Limb (tissue), 2 donors: ENCODE data around the gene WBP2.
"Not testable (repeated sequence)": the region's sequence is repeated elsewhere in the genome, so short reads cannot be mapped to it uniquely, and the experiment has no call there.

Source experiments
- DNase-seq, 2 donors: peaks; one replicate each; pipeline ENCODE4 v3.0.0-alpha.2; 2016; ENCODE audit errors: extremely low spot score in 2 of 2

The WBP2 gene

DNA sequence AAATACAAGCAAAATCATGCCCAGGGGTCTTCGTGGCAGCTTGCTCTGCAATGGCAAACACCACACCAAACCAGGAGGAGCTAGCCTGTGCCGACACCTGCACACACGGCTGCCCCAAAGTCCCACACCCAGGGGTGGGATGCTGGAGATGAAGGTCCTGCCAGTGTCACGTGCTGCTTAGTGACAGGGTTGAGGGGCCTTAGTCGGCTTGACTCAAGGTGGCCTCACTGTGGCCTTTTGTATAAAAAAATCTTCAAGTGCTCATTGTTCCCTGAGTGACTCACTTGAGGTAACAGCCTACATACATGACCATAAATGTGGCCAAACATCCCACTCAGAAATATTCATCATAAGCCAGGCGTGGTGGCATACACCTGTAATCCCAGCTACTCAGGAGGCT lies 34.3 kb upstream of the WBP2 start:
- no peak for DNase-seq

- DNase-seq, result no peak
Observed at GRCh38 chr17:75888484-75888883, 33.3 kb upstream of the WBP2 start.

GRCh38 chr17:75885860-75886259 lies 30.7 kb upstream of the WBP2 start:
- not testable (repeated sequence) for DNase-seq

DNA sequence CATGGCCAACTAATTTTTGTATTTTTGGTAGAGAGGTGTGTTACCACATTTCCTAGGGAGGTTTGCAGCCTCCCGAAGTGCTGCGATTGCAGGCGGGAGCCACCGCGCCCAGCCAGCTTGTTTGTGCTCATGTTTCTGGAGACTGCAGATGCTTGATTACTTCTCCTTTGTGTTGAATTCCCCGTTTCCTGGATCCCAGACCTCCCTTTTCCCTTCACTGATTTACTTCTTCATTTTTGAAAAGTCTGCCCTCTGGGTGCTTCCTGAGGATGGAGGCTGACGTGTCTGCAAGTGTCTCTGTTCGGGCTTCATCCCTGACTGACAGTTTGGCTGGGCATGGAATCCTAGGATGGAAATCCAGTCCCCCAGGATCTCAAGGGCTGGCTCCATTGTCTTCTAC lies 30.3 kb upstream of the WBP2 start:
- DNase-seq, result no peak

DNA sequence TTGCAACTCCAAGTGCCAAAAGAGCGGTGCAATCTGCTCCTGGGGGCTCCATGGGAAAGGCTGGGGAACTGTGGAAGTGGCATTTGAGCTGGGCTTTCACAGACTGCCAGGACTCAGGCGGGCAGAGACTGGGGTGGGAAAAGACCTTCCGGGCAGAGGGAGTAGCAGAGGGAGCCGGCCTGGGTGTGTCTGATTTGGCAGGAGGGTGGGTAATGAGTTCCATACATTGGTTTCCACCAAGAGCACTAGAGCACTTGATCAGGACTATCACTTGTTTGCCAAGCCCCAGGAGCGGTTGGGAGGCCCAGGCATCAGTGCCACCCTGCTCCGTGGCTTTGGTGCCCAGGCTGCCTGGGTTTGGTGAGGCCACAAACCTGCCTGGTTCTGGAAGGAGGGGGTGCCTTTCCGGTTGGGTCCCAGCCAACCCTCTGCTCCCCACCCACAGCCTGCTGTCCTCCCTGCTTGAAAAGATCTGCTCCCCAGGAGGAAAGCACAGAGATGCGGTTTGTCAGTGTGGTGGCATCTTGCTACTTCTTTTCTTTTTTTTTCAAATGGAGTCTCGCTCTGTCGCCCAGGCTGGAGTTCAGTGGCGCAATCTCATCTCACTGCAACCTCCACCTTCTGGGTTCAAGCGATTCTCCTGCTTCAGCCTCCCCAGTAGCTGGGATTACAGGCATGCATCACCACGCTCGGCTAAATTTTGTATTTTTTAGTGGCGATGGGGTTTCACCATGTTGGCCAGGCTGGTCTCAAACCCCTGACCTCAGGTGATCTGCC lies 26.7 kb upstream of the WBP2 start:
- DNase-seq, result no peak

GRCh38 chr17:75880266-75880665 lies 25.1 kb upstream of the WBP2 start:
- no peak for DNase-seq

- DNase-seq, result peak; percentile 39 to 72
Observed at GRCh38 chr17:75878174-75878998, 23.3 kb upstream of the WBP2 start, which contains the start of gene TRIM47. Gene TRIM47 (minus strand): TSS chr17:75878581. CDS start chr17:75878548, 33 bp downstream.

DNA sequence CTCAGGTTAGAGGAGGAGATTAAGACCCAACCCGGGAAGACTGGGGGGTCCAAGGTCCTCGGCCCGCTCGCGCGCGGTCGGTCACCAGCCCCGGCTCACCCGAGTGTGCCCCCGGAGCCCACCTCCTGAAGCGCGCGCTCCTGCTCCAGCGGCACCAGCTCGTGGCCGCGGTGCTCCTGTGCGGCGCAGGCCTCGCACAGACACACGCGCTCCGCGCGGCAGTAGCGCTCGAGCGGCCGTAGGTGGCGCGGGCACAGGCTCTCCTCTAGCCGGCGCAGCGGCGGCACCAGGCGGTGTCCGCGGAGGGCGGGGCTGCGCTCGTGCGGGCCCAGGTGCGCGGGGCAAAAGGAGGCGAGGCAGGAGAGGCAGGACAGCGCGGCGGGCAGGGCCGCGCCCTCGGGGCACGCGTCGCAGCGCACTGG lies 22.6 kb upstream of the WBP2 start:
- peak; percentile 56 to 85 for DNase-seq

GRCh38 chr17:75876938-75877751 lies 22.0 kb upstream of the WBP2 start:
- peak; percentile 88 to 92 for DNase-seq

DNA sequence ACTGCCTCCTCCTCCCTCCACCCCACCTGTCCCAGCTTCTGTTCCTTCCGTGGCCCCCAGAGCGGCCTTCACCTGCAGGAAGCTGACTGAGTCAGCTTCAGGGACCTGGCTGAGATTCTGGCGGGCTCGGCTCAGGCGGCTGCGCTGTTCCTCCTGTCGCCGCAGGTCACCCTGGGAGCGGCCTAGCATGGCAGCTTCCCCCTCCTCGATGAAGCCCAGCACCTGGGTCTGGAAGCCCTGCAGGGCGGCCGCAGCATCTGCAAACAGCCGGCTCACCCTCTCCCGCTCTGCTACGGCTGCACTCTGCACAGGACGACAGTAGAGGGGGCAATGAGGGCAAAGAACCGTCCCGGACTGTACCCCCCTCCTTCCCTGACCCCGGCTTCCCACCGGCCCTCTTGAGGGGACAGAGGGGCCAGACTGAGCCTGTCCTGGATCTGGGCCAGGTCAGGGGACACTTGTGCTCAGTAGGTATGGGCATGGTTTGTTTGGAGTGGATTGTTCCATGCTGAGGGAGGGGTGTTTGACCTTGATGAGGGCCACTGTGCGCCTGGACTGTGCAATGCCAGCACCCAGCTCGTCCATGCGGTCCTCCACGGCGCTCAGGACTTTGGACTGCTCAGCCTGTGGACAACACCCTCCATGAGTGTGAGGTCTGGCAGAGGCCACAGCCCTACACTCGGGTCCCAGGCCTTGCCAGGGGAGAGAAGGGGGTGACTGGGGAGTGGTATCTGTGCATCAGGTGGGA lies 21.2 kb upstream of the WBP2 start:
- DNase-seq, result peak in 1 of 2 donors; percentile 50

- DNase-seq, result peak in 1 of 2 donors; percentile 43
Observed at GRCh38 chr17:75875940-75876189, 20.7 kb upstream of the WBP2 start.

DNA sequence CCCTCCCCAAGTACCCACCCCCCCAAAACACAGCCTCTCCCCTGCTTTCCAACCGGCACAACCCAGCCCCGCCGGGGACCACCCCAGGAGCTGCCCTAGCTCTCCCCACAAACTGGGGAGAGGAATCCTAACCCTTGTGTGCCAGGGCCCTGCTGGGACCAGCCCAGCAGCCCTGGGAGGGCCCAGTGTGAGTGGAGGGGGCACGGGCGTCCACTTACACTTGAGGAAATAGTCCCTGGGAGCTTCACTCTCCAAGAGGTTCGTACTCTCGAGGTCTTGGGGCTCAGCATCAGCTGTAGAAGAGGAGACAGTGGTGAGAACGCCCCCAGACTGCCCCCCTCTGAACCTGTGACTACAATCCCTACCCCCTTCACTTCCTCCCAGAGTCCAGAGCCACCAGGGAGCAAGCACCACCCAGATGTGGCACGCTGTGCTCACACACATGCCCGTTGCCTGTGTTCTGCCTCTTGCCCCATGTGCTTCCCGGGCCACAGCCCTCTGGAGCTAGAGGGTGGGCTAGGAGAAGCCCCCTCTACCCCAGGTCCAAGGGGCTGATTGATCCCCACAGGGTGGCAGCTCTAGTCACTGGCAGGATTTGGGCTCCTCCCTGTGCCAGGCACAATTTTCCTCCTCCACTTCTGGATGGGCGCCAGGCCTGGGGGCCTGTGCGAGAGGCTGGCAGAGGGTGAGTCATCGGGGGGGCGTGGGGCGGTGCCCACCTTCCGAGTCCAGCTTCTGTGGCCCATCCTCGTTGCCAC lies 20.2 kb upstream of the WBP2 start:
- no peak for DNase-seq

- DNase-seq, result peak in 1 of 2 donors; percentile 29
Observed at GRCh38 chr17:75874323-75875181, 19.4 kb upstream of the WBP2 start.

- no peak for DNase-seq
Observed at GRCh38 chr17:75873587-75874322, 18.6 kb upstream of the WBP2 start.

DNA sequence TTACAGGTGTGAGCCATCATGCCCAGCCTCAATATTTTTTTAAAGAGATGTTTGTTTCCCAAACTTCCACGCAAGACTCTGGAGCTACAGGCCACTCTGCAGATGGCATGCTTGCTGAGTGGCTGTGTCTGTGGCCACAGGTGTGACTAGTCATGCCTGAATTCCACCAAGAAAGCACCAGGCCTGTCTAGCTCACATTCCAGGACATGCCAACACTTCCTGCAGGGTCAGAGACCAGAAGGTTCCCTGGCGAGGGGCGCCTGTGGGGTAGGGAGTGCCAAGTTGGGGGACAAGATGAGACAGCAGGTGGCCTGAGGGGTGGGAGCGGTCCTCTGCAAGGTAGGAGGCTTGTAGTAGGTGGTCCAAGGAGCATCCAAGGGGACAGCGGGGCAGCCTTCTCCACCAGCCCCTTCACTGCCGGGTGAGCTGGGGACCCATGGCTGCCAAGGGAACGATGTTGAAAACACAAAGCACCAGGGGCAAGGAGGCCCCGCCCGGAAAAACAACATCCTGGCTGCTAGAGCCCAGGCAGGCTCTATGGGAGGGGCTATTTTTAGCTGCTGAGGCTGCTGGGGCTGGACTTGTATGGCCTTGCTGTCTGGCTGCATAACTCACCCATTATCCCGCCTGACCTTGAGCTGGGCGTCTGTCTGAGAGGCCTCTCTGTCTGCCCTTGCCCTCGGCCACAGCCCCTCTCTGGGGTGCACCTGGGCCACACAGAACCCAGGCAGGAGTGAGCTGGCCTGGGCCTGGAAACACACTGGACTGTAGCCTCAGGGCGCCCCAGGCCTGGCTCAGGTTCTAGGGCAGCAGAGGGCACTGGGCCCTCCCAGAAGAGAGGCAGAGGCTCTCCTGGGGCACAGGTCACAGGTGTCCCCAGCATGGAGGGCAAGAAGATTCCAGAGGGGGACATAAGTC lies 17.6 kb upstream of the WBP2 start:
- peak; percentile 58 to 60 for DNase-seq

DNA sequence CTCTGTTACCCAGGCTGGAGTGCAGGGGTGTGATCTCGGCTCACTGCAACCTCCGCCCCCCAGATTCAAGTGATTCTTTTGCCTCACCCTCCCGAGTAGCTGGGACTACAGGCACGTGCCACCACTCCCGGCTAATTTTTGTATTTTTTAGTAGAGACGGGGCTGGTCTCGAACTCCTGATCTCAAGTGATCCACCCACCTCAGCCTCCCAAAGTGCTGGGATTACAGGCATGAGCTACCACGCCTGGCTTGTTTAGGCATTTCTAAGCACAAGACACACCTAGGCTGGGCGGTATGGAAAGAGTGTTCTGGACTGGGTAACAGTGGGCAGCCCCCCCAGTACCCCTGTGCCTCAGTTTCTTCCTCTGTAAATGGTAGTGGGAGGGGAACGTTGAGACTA lies 15.1 kb upstream of the WBP2 start:
- DNase-seq, result not testable (repeated sequence)

GRCh38 chr17:75869282-75870141 lies 14.4 kb upstream of the WBP2 start:
- DNase-seq, result peak in 1 of 2 donors; percentile 60
